NK-92 treated with Interleukin-12 subunit alpha and Interleukin-12 subunit beta, amount 100 ng/mL, for 24 hours (cell line): ENCODE measurements around the gene MAP3K14.
A peak's percentile ranks its signal among the peaks of the same experiment; 100 is the strongest.

Source experiments
- DNase-seq: peaks from one replicate; lab custom pipeline; 2025; lab: John Stamatoyannopoulos, UW

The MAP3K14 gene

GRCh38 chr17:45222289-45222995, 94.4 kb downstream of the MAP3K14 start:
- peak; percentile 44 for DNase-seq

- DNase-seq = no peak
Measured at GRCh38 chr17:45222014-45222288, 94.9 kb downstream of the MAP3K14 start.

- DNase-seq = peak; percentile 69
Measured at GRCh38 chr17:45221081-45222013, 95.5 kb downstream of the MAP3K14 start, which contains the start of gene FMNL1. TSS of gene FMNL1 (plus strand) at chr17:45221885. CDS start at chr17:45222125, 240 bp downstream.

- DNase-seq = no peak
Measured at GRCh38 chr17:45220079-45220478, 96.7 kb downstream of the MAP3K14 start.

- DNase-seq = peak; percentile 49
Measured at GRCh38 chr17:45218895-45219661, 97.7 kb downstream of the MAP3K14 start.
